HEK293 (cell line): ENCODE measurements around the gene PALD1.

Experiments used
- CTCF ChIA-PET: fragments of 350-600 bp; formaldehyde crosslinking; extraction: SDS; loops from one replicate; lab custom pipeline; 2021; ENCODE audit warnings: antibody characterized with exemption; lab: Yijun Ruan, JAX
- POLR2A ChIA-PET: fragments of 300-600 bp; formaldehyde crosslinking; extraction: SDS; loops from one replicate; lab custom pipeline; 2020; ENCODE audit warnings: antibody characterized with exemption, inconsistent platforms; lab: Yijun Ruan, JAX
- H3K27ac ChIP-seq: fragments of 200-500 bp; sonication (Bioruptor generic); 2 replicates; pipeline ENCODE4 v1.5.1; 2014; ENCODE audit warnings: low read depth, low read length, control low read depth, inconsistent platforms; ENCODE audit errors: extremely low read depth
- H3K36me3 ChIP-seq, 2 experiments: fragments of 200-500 bp in 1 of 2; sonication (Bioruptor generic) in 1 of 2; 1 replicate in 1 of 2; 2 replicates in 1 of 2; pipeline ENCODE4 v1.5.1; 2014 to 2017; ENCODE audit warnings: inconsistent platforms in 2 of 2, low read length in 2 of 2; ENCODE audit not compliant: control insufficient read depth in 2 of 2, insufficient read depth in 1 of 2
- H3K4me1 ChIP-seq: fragments of 200-500 bp; sonication (Bioruptor generic); 2 replicates; pipeline ENCODE4 v1.5.1; 2014; ENCODE audit warnings: mild to moderate bottlenecking, low read length, inconsistent platforms; ENCODE audit not compliant: control insufficient read depth, insufficient read depth
- H3K4me3 ChIP-seq: 2 replicates; pipeline ENCODE4 v1.5.1; 2011; ENCODE audit warnings: low read depth, mild to moderate bottlenecking, control low read depth, low read length, moderate library complexity
- H3K9me3 ChIP-seq: fragments of 200-500 bp; sonication (Bioruptor generic); 2 replicates; pipeline ENCODE4 v1.5.1; 2014; ENCODE audit warnings: low read depth, low read length, inconsistent platforms; ENCODE audit not compliant: control insufficient read depth, insufficient read depth
- PRDM10 ChIP-seq: fragments of 450-650 bp; formaldehyde crosslinking; IDR thresholded peaks from 2 replicates; pipeline ENCODE4 v1.5.1; 2016; ENCODE audit warnings: missing biosample characterization, missing genetic modification characterization
- REPIN1 ChIP-seq: fragments of 450-650 bp; formaldehyde crosslinking; IDR thresholded peaks from 2 replicates; pipeline ENCODE4 v1.5.1; 2017; ENCODE audit warnings: missing biosample characterization, missing genetic modification characterization, low read depth
- YY1 ChIP-seq: fragments of 450-650 bp; formaldehyde crosslinking; IDR thresholded peaks from 2 replicates; pipeline ENCODE4 v1.5.1; 2018; ENCODE audit warnings: missing biosample characterization, missing genetic modification characterization
- ZBTB17 ChIP-seq: fragments of 450-650 bp; formaldehyde crosslinking; IDR thresholded peaks from 2 replicates; pipeline ENCODE4 v1.5.1; 2016; ENCODE audit warnings: missing biosample characterization, missing genetic modification characterization
- ZBTB20 ChIP-seq: fragments of 450-650 bp; formaldehyde crosslinking; IDR thresholded peaks from 2 replicates; pipeline ENCODE4 v1.5.1; 2016; ENCODE audit warnings: missing biosample characterization, missing genetic modification characterization
- ZBTB21 ChIP-seq: fragments of 450-650 bp; formaldehyde crosslinking; IDR thresholded peaks from 2 replicates; pipeline ENCODE4 v1.5.1; 2017; ENCODE audit warnings: missing biosample characterization, missing genetic modification characterization
- ZBTB48 ChIP-seq: fragments of 450-650 bp; formaldehyde crosslinking; IDR thresholded peaks from 2 replicates; pipeline ENCODE4 v1.5.1; 2016; ENCODE audit warnings: missing biosample characterization, missing genetic modification characterization
- ZFHX2 ChIP-seq: fragments of 450-650 bp; formaldehyde crosslinking; conservative IDR thresholded peaks from 2 replicates; pipeline ENCODE4 v1.5.1; 2016; ENCODE audit warnings: missing biosample characterization, missing genetic modification characterization
- ZNF121 ChIP-seq: fragments of 450-650 bp; formaldehyde crosslinking; IDR thresholded peaks from 2 replicates; pipeline ENCODE4 v1.5.1; 2016; ENCODE audit warnings: missing biosample characterization, missing genetic modification characterization
- ZNF133 ChIP-seq: fragments of 450-650 bp; formaldehyde crosslinking; IDR thresholded peaks from 2 replicates; pipeline ENCODE4 v1.5.1; 2016; ENCODE audit warnings: missing biosample characterization, missing genetic modification characterization
- ZNF184 ChIP-seq: fragments of 450-650 bp; IDR thresholded peaks from 2 replicates; pipeline ENCODE4 v1.5.1; 2018; ENCODE audit warnings: missing biosample characterization, mild to moderate bottlenecking, missing genetic modification characterization
- ZNF302 ChIP-seq: fragments of 450-650 bp; formaldehyde crosslinking; IDR thresholded peaks from 2 replicates; pipeline ENCODE4 v1.5.1; 2016; ENCODE audit warnings: missing biosample characterization, missing genetic modification characterization, low read depth
- ZNF311 ChIP-seq: fragments of 450-650 bp; formaldehyde crosslinking; IDR thresholded peaks from 2 replicates; pipeline ENCODE4 v1.5.1; 2017; ENCODE audit warnings: missing biosample characterization, missing genetic modification characterization, borderline replicate concordance
- ZNF324 ChIP-seq: fragments of 450-650 bp; formaldehyde crosslinking; IDR thresholded peaks from 2 replicates; pipeline ENCODE4 v1.5.1; 2016; ENCODE audit warnings: missing biosample characterization, missing genetic modification characterization
- ZNF341 ChIP-seq: fragments of 450-650 bp; formaldehyde crosslinking; IDR thresholded peaks from 2 replicates; pipeline ENCODE4; 2016; ENCODE audit warnings: low read depth, missing biosample characterization, missing genetic modification characterization
- ZNF449 ChIP-seq: fragments of 450-650 bp; formaldehyde crosslinking; IDR thresholded peaks from 2 replicates; pipeline ENCODE4 v1.5.1; 2017; ENCODE audit warnings: missing biosample characterization, mild to moderate bottlenecking, missing genetic modification characterization, moderate library complexity
- ZNF514 ChIP-seq: fragments of 450-650 bp; formaldehyde crosslinking; IDR thresholded peaks from 2 replicates; pipeline ENCODE4 v1.5.1; 2016; ENCODE audit warnings: missing biosample characterization, missing genetic modification characterization
- ZNF530 ChIP-seq: fragments of 450-650 bp; formaldehyde crosslinking; IDR thresholded peaks from 2 replicates; pipeline ENCODE4 v1.5.1; 2016; ENCODE audit warnings: low read depth, missing biosample characterization, missing genetic modification characterization
- ZNF549 ChIP-seq: fragments of 450-650 bp; IDR thresholded peaks from 2 replicates; pipeline ENCODE4 v1.5.1; 2018; ENCODE audit warnings: missing biosample characterization, missing genetic modification characterization, mild to moderate bottlenecking, inconsistent platforms, moderate library complexity
- ZNF639 ChIP-seq: fragments of 450-650 bp; formaldehyde crosslinking; IDR thresholded peaks from 2 replicates; pipeline ENCODE4 v1.5.1; 2016; ENCODE audit warnings: missing biosample characterization, missing genetic modification characterization
- ZNF677 ChIP-seq: fragments of 450-650 bp; IDR thresholded peaks from 2 replicates; pipeline ENCODE4 v1.5.0; 2018; ENCODE audit warnings: missing biosample characterization, mild to moderate bottlenecking, missing genetic modification characterization, moderate library complexity
- ZSCAN30 ChIP-seq: fragments of 450-650 bp; IDR thresholded peaks from 2 replicates; pipeline ENCODE4 v1.5.1; 2018; ENCODE audit warnings: missing biosample characterization, mild to moderate bottlenecking, missing genetic modification characterization, moderate library complexity
- TF ChIP-seq, protein P1 (sequence below): fragments of 450-650 bp; formaldehyde crosslinking; IDR thresholded peaks from 2 replicates; pipeline ENCODE4 v1.5.1; 2016; ENCODE audit warnings: missing biosample characterization, missing genetic modification characterization

The PALD1 gene

GRCh38 chr10:70558871-70559810 lies 80.6 kb downstream of the PALD1 start (continued):
- TF ChIP-seq ZNF639 (tag by site-specific recombination) (no peak), ZBTB48 (tag by site-specific recombination) (peak; percentile 85), ZFHX2 (peak; percentile 55), ZBTB17 (peak; percentile 62)

DNA sequence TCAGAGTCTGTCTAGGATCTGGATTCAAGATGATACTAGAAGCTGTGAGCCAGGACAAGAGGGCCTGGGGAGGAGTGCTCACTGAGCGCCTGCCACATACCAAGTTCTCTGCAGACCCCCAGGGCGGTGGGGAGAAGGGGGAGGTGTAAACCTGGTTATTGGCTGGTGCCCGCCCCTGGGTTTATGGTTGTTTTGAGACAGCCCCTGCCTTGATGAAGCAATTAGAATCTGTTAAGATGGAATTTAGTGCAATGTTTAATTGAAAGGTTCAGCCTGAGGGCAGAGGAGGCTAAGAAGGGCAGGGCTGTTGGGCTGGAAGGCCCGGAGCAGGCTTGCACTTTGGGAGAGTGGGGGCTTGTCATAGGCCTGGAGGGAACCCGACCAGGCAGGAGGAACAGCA lies 81.3 kb downstream of the PALD1 start:
- Histone ChIP-seq H3K27ac (no peak overlapping the region), H3K4me3 (no peak overlapping the region), H3K36me3 (peaks cover 0 to 8% of the 10 kb centered on the region in 2 experiments; a peak in 1 of 3 replicates), H3K9me3 (no peaks in the 10 kb centered on the region), H3K4me1 (no peaks in the 10 kb centered on the region; the same call in 1 of the 2 replicates)
- CTCF ChIA-PET: interaction anchor here (0.6 to 5.3 kb wide), 14 partner anchors 8 to 1061 kb away, joined by 3 to 35 read pairs (median 5); no protein-coding TSS in a partner anchor
- POLR2A ChIA-PET: no interaction called here
- no peak for TF ChIP-seq ZNF677 (tag by site-specific recombination)
- no peak for TF ChIP-seq ZNF311
- no peak for TF ChIP-seq ZNF341 (tag by site-specific recombination)
- TF ChIP-seq ZSCAN30: no peak
- TF ChIP-seq ZNF530 (tag by site-specific recombination): no peak
- no peak for TF ChIP-seq ZBTB21
- TF ChIP-seq ZNF549 (tag by site-specific recombination): no peak
- TF ChIP-seq ZBTB20 (tag by site-specific recombination): no peak
- no peak for TF ChIP-seq ZNF324 (tag by site-specific recombination)
- no peak for TF ChIP-seq REPIN1 (tag by site-specific recombination)
- no peak for TF ChIP-seq ZNF302
- no peak for TF ChIP-seq ZNF133 (tag by site-specific recombination)
- TF ChIP-seq ZNF121 (tag by site-specific recombination): no peak
- no peak for TF ChIP-seq PRDM10 (tag by site-specific recombination)
- TF ChIP-seq ZNF184 (tag by site-specific recombination): no peak
- no peak for TF ChIP-seq ZNF449 (tag by site-specific recombination)
- no peak for TF ChIP-seq YY1 (tag by site-specific recombination)
- TF ChIP-seq, protein P1, sequence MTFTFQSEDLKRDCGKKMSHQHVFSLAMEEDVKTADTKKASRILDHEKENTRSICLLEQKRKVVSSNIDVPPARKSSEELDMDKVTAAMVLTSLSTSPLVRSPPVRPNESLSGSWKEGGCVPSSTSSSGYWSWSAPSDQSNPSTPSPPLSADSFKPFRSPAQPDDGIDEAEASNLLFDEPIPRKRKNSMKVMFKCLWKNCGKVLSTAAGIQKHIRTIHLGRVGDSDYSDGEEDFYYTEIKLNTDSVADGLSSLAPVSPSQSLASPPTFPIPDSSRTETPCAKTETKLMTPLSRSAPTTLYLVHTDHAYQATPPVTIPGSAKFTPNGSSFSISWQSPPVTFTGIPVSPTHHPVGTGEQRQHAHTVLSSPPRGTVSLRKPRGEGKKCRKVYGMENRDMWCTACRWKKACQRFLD (tag by site-specific recombination): no peak
- TF ChIP-seq ZNF514 (tag by site-specific recombination): no peak
